Activated CD8-positive, alpha-beta T cell treated with anti-CD3 and anti-CD28 coated beads for 36 hours (primary cell): Measurements from ENCODE around the gene LAPTM5. TPM values are rescaled to one million over a fixed set of nuclear protein-coding genes. Genes with fewer than 3 reads are reported as not detected.
A peak's percentile ranks its signal among the peaks of the same experiment; 100 is the strongest.
"Not testable (repeated sequence)": the region's sequence is repeated elsewhere in the genome, so short reads cannot be mapped to it uniquely, and the experiment has no call there.

Experiments
- ATAC-seq: fragments of 200-7000 bp; cut with Tn5 transposase; one replicate; pipeline ENCODE4 v1.10.0; 2021; ENCODE audit warnings: mild to moderate bottlenecking, moderate library complexity
- CTCF ChIA-PET: fragments of 350-600 bp; sonication (Branson Sonifier 250); formaldehyde crosslinking; loops from one replicate; lab custom pipeline; 2021; ENCODE audit warnings: antibody characterized with exemption; lab: Charles Lee
- POLR2A ChIA-PET: fragments of 350-600 bp; sonication (Branson Sonifier 250); formaldehyde crosslinking; loops from one replicate; lab custom pipeline; 2021; ENCODE audit warnings: antibody characterized with exemption; lab: Charles Lee
- DNase-seq: peaks from one replicate; pipeline ENCODE4 v3.0.0-alpha.2; 2020
- H3K27ac Mint-ChIP-seq: one replicate; pipeline ENCODE4 v1.8.0; 2021; ENCODE audit warnings: mild to moderate bottlenecking, mixed read lengths
- H3K27me3 Mint-ChIP-seq: one replicate; pipeline ENCODE4 v1.8.0; 2021; ENCODE audit warnings: mixed read lengths
- H3K36me3 Mint-ChIP-seq: one replicate; pipeline ENCODE4 v1.8.0; 2021; ENCODE audit warnings: low read depth, mixed read lengths
- H3K4me1 Mint-ChIP-seq: one replicate; pipeline ENCODE4 v1.8.0; 2021; ENCODE audit warnings: low read depth, mixed read lengths
- H3K4me3 Mint-ChIP-seq: one replicate; pipeline ENCODE4 v1.8.0; 2021; ENCODE audit warnings: mild to moderate bottlenecking, moderate library complexity, mixed read lengths
- H3K9me3 Mint-ChIP-seq: one replicate; pipeline ENCODE4 v1.8.0; 2021; ENCODE audit warnings: mixed read lengths
- CTCF ChIP-seq: fragments of 200-600 bp; IDR thresholded peaks from one replicate; pipeline ENCODE4 v1.8.0; 2022; ENCODE audit warnings: antibody characterized with exemption, mild to moderate bottlenecking
- intact Hi-C: fragments of 100-400 bp; cut with micrococcal nuclease; formaldehyde crosslinking; loops from one replicate; pipeline ENCODE4 v1.10.0; 2022
- total RNA-seq, 2 experiments: library from RNA; stranded (reverse); gene quantifications; one replicate each; pipeline ENCODE4 v1.2.3, GENCODE V29; 2021

The LAPTM5 gene
- total RNA-seq, 2 experiments from 2014 or later = 229 to 237 TPM

- H3K4me1 Mint-ChIP-seq = peaks cover 39% of the 10 kb centered on the region
- POLR2A ChIA-PET = interaction anchor here (1.4 to 24.0 kb wide), 3 partner anchors 9 to 50 kb away, joined by 7 to 671 read pairs (median 17); partner anchors contain the start of genes LAPTM5 and MATN1
- no peaks in the 10 kb centered on the region for H3K9me3 Mint-ChIP-seq
- intact Hi-C loops = no loop called here
- CTCF ChIA-PET = interaction anchor here (0.7 to 6.2 kb wide), 6 partner anchors 9 to 160 kb away, joined by 3 to 44 read pairs (median 4); no protein-coding TSS in a partner anchor
- no peak for DNase-seq
- no peak for ATAC-seq
- H3K4me3 Mint-ChIP-seq = no peak overlapping the region
- H3K27me3 Mint-ChIP-seq = no peaks in the 10 kb centered on the region
- H3K27ac Mint-ChIP-seq = peak overlapping the region; percentile 61
- no peaks in the 10 kb centered on the region for H3K36me3 Mint-ChIP-seq
- TF ChIP-seq CTCF = no peak
Measured at GRCh38 chr1:30768830-30769718, 11.5 kb upstream of the LAPTM5 start.

- DNase-seq (peak; percentile 53), ATAC-seq (peak; percentile 20)
- Mint-ChIP-seq H3K27me3 (no peaks in the 10 kb centered on the region), H3K4me1 (peaks cover 47% of the 10 kb centered on the region), H3K9me3 (no peaks in the 10 kb centered on the region), H3K36me3 (no peaks in the 10 kb centered on the region), H3K27ac (no peak overlapping the region), H3K4me3 (no peak overlapping the region)
- intact Hi-C loops = no loop called here
- no peak for TF ChIP-seq CTCF
- POLR2A ChIA-PET = interaction anchor here (1.0 to 24.0 kb wide), 4 partner anchors 10 to 49 kb away, joined by 3 to 671 read pairs (median 12); partner anchors contain the start of genes LAPTM5 and MATN1
- CTCF ChIA-PET = interaction anchor here (0.7 to 6.2 kb wide), 7 partner anchors 9 to 161 kb away, joined by 3 to 44 read pairs (median 4); no protein-coding TSS in a partner anchor
Measured at GRCh38 chr1:30768159-30768829, 10.7 kb upstream of the LAPTM5 start.

- H3K27ac Mint-ChIP-seq = peak overlapping the region; percentile 8
- H3K9me3 Mint-ChIP-seq, intact Hi-C loops, H3K36me3 Mint-ChIP-seq, H3K27me3 Mint-ChIP-seq, DNase-seq, ATAC-seq: not testable (repeated sequence)
- ChIA-PET CTCF (interaction anchor here (1.6 to 6.2 kb wide), 4 partner anchors 12 to 48 kb away, joined by 6 to 44 read pairs (median 10); no protein-coding TSS in a partner anchor), POLR2A (interaction anchor here (0.6 to 24.0 kb wide), 4 partner anchors 11 to 48 kb away, joined by 3 to 671 read pairs (median 11); partner anchors contain the start of genes LAPTM5 and MATN1)
- H3K4me1 Mint-ChIP-seq = peaks cover 60% of the 10 kb centered on the region
- peak overlapping the region; percentile 9 for H3K4me3 Mint-ChIP-seq
Measured at GRCh38 chr1:30766948-30767347, 9.4 kb upstream of the LAPTM5 start.

- ATAC-seq (peak; percentile 53), DNase-seq (peak; percentile 82)
- Mint-ChIP-seq H3K27me3 (no peaks in the 10 kb centered on the region), H3K9me3 (no peaks in the 10 kb centered on the region), H3K4me3 (peak overlapping the region; percentile 78), H3K27ac (peak overlapping the region; percentile 98), H3K4me1 (peaks cover 72% of the 10 kb centered on the region), H3K36me3 (no peaks in the 10 kb centered on the region)
- no peak for TF ChIP-seq CTCF
- ChIA-PET CTCF (interaction anchor here (0.8 to 6.2 kb wide), 7 partner anchors 13 to 47 kb away, joined by 3 to 44 read pairs (median 6); no protein-coding TSS in a partner anchor), POLR2A (interaction anchor here (0.6 to 24.0 kb wide), 4 partner anchors 12 to 194 kb away, joined by 3 to 671 read pairs (median 11); partner anchors contain the start of genes LAPTM5 and MATN1)
- intact Hi-C loops = no loop called here
Measured at GRCh38 chr1:30765556-30766434, 8.2 kb upstream of the LAPTM5 start.
